Smooth muscle cell of the brain vasculature (primary cell): Measurements from ENCODE around the gene ZNF281.

ENCODE experiments used
- DNase-seq: peaks from one replicate; pipeline ENCODE4 v3.0.0-alpha.2; 2012; ENCODE audit warnings: low read depth, low spot score

ZNF281 gene

GRCh38 chr1:200392625-200393185, 17.1 kb downstream of the ZNF281 start:
- DNase-seq = no peak

DNA sequence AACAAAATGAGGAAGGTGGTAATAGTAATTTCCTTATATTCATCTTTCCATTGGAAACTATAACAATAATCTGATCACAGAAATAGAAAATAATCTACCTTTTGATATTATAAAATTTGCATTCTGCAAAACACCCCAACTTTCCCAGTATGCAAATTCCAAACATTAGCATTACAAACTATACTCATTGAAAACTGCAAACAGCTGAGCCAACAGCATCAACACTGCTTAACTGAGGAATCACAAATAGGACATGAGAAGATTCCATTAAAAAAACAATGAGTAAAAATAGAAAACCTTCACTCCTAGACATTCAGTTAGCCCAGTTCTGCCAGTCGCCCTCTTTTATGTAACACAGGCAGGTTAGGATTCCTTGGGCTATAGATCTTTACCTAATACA, 18.1 kb downstream of the ZNF281 start:
- no peak for DNase-seq

DNA sequence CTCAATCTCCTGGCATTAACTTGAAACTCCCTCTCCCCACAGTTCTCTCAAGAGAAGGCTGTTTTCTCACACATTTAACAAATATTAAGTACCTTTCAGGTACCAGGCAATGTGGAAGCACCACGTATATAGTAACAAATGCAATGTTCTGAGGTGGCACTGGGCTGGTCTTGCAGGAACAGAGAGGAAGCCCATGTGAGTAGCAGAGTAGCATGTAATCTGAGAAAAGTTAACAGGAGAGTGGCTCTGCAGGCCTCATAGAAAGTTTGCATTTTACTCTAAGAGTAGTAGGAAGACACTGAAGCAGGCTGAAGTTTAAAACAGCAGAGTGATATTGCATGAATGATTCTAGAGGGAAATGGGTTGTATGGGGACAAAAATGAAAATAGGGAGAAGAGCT, 21.0 kb downstream of the ZNF281 start:
- DNase-seq = no peak

DNA sequence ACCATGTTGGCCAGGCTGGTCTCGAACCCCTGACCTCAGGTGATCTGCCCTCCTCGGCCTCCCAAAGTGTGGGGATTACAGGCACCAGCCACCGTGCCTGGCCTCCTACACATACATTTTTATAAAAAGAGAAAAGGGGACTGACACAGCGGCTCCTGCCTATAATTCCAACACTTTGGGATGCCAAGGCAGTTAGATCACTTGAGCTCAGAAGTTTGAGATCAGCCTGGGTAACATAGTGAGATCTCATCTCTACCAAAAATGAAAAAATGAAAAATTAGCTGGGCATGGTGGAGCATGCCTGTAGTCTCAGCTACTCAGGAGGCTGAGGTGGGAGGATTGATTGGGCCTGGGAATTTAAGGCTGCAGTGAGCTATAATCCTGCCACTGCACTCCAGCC, 23.4 kb downstream of the ZNF281 start:
- DNase-seq = no peak

- DNase-seq = no peak
Observed at GRCh38 chr1:200384818-200385390, 24.9 kb downstream of the ZNF281 start.

- no peak for DNase-seq
Observed at GRCh38 chr1:200381256-200381984, 28.4 kb downstream of the ZNF281 start.

DNA sequence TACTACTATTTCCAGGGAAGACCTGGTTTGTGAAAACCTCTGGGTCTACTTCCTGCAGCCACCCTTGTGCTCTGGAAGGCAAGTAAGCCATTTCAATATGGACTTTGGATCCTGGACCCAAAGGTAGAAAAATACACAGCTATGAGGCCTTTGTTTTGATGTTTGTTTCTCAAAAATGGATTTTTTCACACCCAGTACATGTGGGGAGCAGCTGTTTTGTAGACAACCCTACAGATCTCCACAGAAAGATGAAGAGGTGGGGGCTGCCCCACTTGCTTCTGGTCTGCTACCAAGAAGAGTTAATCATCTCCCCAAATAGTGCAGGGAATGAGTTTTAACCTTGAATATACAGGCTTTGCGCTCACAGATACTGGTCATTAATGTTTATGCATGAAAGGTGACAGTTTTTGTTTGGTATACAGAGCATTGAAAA, 29.2 kb downstream of the ZNF281 start:
- DNase-seq = no peak

GRCh38 chr1:200379940-200380588, 29.8 kb downstream of the ZNF281 start:
- no peak for DNase-seq

DNA sequence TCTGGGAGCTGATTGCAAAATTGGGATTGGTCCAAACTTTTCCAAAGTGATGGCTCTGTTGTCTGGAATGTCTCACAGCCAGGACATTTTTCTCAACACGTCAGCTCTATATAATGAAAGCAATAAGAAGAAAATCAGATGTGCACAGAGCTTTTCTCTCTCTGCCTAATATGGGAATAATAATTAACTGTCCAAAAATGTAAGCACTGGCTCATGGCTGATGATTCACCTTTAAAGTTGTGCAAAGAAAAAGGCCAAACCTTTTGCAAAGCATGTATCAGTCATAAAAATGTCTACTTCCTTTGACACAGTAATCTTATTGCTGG, 30.4 kb downstream of the ZNF281 start:
- peak; percentile 15 for DNase-seq

- DNase-seq = no peak
Observed at GRCh38 chr1:200378096-200378495, 31.7 kb downstream of the ZNF281 start.

- no peak for DNase-seq
Observed at GRCh38 chr1:200376528-200376927, 33.3 kb downstream of the ZNF281 start.

DNA sequence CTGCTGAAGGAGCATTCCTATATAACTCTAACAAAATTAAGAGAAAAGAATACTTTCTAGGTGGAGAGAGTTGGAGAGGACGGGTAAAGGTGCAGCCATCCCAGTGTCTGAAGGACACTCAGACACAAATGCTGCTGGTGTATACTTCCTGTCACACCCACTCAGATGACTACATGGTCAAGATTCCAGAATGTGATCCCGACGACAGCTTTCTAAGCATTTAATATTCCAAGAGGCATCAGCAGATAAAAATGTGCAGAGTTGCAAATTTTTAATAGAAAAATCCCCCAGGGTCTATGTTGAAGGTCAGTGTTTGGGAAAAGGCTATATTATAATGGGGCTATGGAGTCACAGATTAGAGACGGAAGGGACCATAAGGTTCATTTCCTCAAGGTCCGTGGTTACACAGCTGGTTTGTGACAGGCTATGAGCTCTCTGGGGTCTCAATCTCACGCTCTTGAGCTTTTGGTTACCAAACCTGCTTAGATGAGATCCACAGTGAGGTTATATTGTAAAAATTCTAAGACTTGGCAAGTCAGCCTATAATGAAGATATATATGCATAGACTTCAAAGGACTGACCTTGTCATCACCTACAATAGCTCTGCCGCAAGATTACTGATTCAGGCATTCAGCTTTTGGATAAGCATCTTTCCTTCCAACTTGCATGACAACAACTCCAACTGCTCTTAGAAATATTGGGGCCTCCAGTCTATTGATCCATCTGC, 35.1 kb downstream of the ZNF281 start:
- no peak for DNase-seq

DNA sequence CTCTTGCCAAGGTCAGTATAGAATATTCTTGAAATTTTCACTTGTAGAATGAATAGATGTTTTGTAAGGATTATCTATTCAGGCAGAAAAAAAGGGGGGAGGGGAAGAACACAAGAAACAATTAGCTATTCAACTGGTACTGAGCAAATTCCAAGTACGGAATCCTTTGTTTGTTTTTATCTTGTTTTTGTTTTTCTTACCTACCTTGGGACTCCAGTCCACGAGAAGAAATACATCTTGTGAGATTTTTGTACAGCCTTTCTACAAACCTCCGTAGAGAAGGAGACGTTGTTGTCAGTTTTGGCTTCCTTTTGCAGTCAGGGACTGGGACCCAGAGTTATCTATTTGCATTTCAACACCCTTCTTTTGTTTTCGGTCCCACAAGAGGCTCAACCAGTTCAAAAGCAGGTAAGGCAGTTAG, 36.0 kb downstream of the ZNF281 start:
- DNase-seq = no peak

GRCh38 chr1:200372885-200373181, 37.0 kb downstream of the ZNF281 start:
- no peak for DNase-seq

DNA sequence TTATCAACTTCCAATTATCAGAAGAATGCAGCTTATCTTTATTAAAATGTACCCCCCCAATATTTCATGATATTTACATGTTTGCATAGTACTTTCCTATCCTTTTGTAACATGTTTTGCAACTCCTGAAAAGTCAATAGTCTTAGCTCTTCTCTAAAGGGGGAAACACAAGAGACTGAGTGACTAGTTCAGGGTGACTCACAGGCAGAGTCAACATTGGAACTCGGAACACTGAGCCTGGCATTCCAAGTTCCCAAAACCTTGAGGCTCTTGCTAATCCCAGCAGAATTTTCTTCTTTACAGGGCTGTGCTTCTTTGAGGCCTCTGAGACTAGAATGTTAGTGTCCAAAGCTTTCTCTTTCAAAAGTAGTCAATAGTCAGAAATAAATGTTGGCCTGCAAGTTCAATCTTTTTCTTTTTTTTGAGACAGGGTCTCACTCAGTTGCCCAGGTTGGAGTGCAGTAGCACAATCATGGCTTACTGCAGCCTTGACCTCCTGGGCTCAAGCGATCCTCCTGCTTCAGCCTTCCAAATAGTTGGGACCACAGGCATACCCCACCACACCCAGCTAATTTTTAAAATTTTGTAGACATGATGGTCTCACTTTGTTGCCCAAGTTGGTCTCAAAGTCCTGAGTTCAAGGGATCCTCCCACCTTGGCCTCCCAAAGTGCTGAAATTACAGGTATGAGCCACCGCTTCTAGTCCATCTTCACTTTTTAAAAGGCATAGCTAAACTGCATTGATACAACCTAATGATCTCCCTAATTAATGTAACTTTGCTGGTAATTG, 37.5 kb downstream of the ZNF281 start:
- no peak for DNase-seq

- DNase-seq = no peak
Observed at GRCh38 chr1:200369706-200370105, 40.1 kb downstream of the ZNF281 start.

DNA sequence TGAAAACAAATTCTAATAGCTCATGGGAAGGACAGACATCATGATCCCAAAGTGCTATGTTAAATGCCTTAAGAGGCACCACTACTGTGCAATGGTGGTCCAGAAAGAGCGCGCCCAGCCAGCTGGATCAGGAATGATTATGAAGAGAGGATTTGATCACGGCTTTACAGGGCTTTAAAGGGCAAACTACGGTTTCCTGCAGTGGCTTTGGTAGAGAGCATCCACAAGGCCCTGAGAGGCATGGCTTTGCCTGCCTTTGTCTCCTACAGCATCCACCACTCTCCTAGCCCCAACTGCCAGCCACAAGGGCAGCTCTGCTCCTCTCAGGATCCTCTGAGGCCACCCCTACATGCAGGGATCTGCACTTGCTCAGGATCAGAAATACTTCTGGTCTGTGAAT, 40.7 kb downstream of the ZNF281 start:
- DNase-seq = no peak

- DNase-seq = no peak
Observed at GRCh38 chr1:200368556-200368955, 41.3 kb downstream of the ZNF281 start.

DNA sequence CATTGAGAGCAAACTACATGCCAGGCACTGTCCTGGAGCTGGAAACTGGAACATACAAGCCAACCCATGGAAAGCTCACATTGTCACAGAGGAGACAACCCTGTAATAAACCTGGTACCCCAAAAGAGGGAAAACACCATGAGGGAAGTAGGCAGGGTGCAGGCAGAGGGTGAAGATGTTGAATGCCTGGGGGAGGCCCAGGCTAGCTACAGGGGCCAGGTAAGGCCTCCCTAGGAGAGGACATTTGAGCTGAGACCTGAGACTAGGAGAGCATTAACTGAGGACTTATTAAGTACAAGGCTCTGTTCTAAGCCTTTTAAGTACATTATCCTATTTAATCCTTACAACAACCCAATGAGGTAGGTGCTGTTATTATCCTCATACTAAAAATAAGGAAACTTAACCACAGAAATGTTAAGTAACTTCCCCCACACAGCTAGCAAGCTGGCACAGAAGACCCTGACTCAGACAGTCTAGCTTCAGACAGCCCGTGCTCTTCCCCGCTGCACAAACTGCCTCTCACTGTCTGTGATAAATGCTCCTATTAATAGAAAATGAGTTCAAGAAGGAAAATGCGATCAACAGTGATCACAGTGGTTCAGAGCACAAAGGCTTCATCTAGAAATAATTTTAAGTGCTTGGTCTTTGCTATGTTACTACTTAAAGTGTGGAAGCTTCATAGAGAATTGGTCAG, 41.8 kb downstream of the ZNF281 start:
- no peak for DNase-seq

DNA sequence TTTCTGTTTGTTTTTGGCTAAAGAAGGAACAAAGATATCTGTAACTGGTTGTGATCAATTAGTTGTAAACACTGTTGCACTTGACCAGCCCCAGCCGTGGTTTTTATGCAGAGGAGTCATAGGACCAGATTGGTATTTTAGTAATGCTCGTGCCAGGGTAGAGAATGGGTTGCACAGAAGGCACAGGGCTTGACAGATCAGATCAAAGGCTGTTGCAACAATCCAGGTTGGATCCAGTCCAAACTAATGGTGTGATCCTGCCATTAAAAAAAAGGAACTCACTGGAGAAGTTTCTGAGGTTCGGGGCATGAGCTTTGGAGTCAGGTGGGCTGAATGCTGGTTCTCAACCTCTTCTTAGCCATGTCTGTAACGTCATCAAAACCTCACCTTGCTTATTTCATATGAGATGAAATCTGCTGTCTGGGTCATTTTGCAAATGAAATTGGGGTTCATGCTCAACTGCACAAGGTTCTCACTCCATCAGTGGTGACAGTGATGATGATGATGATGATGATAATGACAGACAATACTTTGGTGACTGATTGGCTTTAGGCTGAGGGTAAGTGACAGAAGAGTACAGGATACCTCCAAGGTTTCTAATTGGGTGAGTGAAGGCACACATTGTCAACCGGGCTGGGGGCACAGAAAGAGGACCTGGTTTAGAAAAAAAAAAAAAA, 43.1 kb downstream of the ZNF281 start:
- DNase-seq = no peak
